Peyer's patch (tissue), 4 donors: ENCODE measurements around the gene SLC22A7.

Source experiments
- CTCF ChIP-seq, 6 experiments: fragments of 450-650 bp in 4 of 6; fragments of 200-600 bp in 2 of 6; sonication (generic) in 1 of 6; IDR thresholded peaks; one replicate each; pipeline ENCODE4 v1.5.1; 2017 to 2019; ENCODE audit warnings: antibody characterized with exemption in 6 of 6, mild to moderate bottlenecking in 3 of 6, moderate library complexity in 1 of 6
- POLR2A ChIP-seq, 2 donors: fragments of 450-650 bp; IDR thresholded peaks; one replicate each; pipeline ENCODE4 v1.5.1; 2017; ENCODE audit warnings: antibody characterized with exemption in 2 of 2, mild to moderate bottlenecking in 2 of 2, moderate library complexity in 2 of 2

DNA sequence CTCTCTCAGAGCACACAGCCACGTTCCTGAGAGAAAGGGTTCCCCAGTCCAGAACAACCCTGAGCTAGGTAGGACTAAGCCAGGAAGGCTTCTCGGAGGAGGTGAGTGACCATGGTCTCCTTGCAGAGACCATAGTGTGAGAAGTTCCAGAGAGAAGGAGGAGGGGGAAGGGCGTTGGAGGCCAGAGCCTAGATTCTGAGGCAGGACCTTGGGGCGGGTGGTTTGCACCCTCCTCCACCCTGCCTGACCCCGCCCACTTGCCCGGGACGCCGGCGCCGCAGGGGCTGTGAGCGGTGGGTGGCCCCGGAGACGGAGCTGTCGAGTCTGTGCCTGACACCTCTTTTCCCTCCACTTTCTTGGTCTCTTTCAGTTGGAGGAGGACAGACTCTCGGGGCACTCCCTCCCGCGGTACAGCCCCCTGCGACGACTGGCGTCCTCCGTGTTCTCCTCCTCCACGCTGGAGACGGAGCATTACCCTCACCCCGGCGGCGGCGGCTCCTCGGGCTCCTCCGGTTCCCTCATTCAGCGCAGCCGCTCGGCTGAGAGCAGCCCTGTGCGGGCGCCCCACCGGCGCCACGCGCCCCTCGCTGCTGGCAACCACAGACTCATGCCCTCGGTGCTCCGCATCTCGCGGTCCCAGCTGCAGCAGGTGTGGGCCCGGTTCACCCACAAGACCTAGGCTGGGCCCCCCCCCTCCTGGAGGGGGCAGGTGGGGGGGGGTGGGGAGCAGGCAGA, 28.6 kb upstream of the SLC22A7 start:
- TF ChIP-seq CTCF (IDR thresholded peaks at IDR 0.05), result no peak
- TF ChIP-seq POLR2A (IDR thresholded peaks at IDR 0.05), result peak; percentile 26 to 71
